ENCODE measurements around the gene CNTN4.

DNA sequence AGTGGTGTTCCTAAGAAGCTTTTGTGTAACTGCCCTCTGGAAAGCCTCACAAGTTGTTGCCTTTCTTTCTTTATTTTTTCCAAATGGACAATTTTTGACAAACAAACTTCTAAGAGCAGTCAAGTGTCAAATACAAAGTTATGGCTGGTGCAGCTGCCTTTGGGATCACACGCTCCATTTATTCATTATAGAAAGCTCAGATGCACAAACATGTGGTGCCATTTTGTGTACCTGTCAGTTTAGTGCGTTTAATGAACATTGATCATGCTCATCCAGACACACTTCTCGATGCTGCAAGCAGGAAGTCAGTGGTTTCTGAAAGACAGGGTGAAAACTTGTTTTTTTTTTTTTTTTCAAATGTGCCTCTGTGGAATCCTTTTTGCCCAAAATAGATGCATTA, 324.5 kb downstream of the CNTN4 start:
- no peak for TF ChIP-seq POLR2A (IDR thresholded peaks at IDR 0.05; ENCODE audit: control extremely low read depth in 1 of 2, low read depth in 2 of 2, low read length in 2 of 2)
- no peak for TF ChIP-seq POLR2AphosphoS5 (IDR thresholded peaks at IDR 0.05; ENCODE audit: low read depth, low read length)
- no peak for TF ChIP-seq JUND (IDR thresholded peaks at IDR 0.05; ENCODE audit: low read length)
- no peak for TF ChIP-seq SIX5 (IDR thresholded peaks at IDR 0.05; ENCODE audit: low read depth, low read length)
- TF ChIP-seq CHD1 (IDR thresholded peaks at IDR 0.05; ENCODE audit: low read depth, low read length) = no peak
- TF ChIP-seq, protein P1, sequence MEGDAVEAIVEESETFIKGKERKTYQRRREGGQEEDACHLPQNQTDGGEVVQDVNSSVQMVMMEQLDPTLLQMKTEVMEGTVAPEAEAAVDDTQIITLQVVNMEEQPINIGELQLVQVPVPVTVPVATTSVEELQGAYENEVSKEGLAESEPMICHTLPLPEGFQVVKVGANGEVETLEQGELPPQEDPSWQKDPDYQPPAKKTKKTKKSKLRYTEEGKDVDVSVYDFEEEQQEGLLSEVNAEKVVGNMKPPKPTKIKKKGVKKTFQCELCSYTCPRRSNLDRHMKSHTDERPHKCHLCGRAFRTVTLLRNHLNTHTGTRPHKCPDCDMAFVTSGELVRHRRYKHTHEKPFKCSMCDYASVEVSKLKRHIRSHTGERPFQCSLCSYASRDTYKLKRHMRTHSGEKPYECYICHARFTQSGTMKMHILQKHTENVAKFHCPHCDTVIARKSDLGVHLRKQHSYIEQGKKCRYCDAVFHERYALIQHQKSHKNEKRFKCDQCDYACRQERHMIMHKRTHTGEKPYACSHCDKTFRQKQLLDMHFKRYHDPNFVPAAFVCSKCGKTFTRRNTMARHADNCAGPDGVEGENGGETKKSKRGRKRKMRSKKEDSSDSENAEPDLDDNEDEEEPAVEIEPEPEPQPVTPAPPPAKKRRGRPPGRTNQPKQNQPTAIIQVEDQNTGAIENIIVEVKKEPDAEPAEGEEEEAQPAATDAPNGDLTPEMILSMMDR (IDR thresholded peaks at IDR 0.05; ENCODE audit: control extremely low read depth in 1 of 3, insufficient read depth in 1 of 3, low read depth in 1 of 3, low read length in 3 of 3) = no peak
- TF ChIP-seq NRF1 (IDR thresholded peaks at IDR 0.05; ENCODE audit: low read depth, low read length) = no peak
- no peak for TF ChIP-seq GABPA (IDR thresholded peaks at IDR 0.05; ENCODE audit: borderline replicate concordance, insufficient read depth, low read length)
- TF ChIP-seq RAD21 (IDR thresholded peaks at IDR 0.05 in 1 of 2, conservative IDR thresholded peaks at IDR 0.05 in 1 of 2; ENCODE audit: low read depth in 2 of 2, low read length in 2 of 2) = no peak
- no peak for TF ChIP-seq SRF (IDR thresholded peaks at IDR 0.05; ENCODE audit: low read depth, low read length)
